ENCODE data around the gene ITGB4.
A peak's percentile ranks its signal among the peaks of the same experiment; 100 is the strongest.
"Not testable (repeated sequence)": the region's sequence is repeated elsewhere in the genome, so short reads cannot be mapped to it uniquely, and the experiment has no call there.

The ITGB4 gene

DNA sequence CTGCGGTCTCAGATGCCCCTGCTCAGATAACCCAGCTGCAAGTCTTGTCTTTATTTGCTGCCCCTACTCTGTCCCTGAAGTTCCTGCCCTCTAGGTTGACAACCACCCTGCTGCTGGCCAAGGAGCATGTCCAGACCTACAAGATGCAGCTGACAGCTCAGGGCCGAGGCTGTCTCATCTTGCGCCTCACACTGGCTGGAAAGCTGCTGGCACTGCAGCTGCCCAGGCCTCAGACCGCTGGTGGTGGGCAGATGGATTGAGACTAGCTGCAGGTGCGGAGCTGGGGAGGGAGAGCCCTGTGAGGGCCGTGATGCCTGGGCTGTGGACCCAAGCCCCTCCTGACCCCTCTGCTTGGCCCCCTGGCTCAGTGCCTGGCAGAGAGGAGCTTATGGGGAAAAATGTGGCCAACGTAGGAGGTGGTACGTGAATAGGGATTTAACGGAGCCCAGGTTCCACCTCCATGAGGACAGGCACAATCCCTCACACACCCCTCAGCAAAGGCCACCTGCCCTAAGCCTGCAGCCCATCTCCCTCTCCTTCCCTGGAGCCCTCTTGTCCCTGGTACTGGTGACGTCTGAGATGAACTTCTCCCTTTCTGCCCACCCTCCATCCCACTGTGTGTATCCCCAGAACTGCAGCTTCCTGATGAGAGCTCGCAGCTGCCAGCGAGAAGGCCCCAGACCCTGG is 52.0 kb downstream of the ITGB4 start:
- Histone ChIP-seq H3K36me3 (peaks cover 37 to 47% (median 43%) of the 10 kb centered on the region in 11 experiments), H3K27ac (no peak overlapping the region; a peak in 1 of 22 replicates), H3K9ac (no peak overlapping the region), H3K4me2 (no peak overlapping the region), H3K9me3 (replicated peaks in 1 of 11) (peaks cover 0 to under 1% (median 0%) of the 10 kb centered on the region in 11 experiments; a peak in 1 of 22 replicates), H3K4me3 (no peak overlapping the region), H4K20me1 (peaks cover 42 to 73% (median 58%) of the 10 kb centered on the region in 11 experiments), H3K4me1 (peaks cover 20 to 61% (median 42%) of the 10 kb centered on the region in 10 experiments), H3K27me3 (no peaks in the 10 kb centered on the region)
- no peak for TF ChIP-seq Cebpa-rat (IDR thresholded peaks at IDR 0.05)

DNA sequence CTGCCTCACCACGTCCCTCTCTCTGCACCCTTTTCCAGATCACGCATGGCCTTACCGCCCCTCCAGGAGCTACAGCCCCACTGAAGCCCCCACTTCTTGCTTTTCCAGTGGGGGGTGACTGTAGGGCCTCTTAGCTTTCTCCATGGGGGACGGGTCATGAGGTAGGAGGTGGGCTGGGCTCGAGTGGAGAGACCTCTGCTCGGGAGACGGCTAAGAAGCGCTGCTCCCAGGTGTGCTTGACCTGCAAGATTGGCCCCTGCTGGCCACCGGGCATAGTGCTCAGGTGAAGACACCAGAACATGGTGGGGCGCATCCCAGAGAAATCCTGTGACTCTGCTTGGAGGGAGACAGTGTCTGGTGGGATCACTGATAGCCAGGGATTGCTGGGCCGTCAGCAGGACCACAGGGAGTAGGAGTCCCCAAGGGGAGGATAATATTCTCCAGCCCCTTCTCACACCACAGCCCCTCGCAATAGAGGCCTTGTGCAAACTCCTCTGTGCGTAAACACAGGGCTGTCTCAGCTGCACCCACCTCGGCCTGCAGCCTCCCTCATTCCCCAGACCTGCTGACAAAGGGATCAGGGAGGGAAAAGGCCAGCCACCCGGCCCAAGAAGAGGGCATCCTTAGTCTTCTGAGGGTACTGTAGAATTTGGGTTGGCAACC is 52.7 kb downstream of the ITGB4 start:
- Histone ChIP-seq H3K4me2 (no peak overlapping the region), H3K4me3 (no peak overlapping the region)

GRCh38 chr17:75774471-75774990 is 53.3 kb downstream of the ITGB4 start:
- Histone ChIP-seq H3K27me3 (no peaks in the 10 kb centered on the region), H3K4me1 (peaks cover 20 to 61% (median 42%) of the 10 kb centered on the region in 10 experiments), H3K36me3 (peaks cover 46 to 57% (median 51%) of the 10 kb centered on the region in 11 experiments), H3K4me2 (no peak overlapping the region), H3K9ac (no peak overlapping the region), H3K9me3 (replicated peaks in 1 of 11) (peaks cover 0 to 8% (median 6%) of the 10 kb centered on the region in 11 experiments; a peak in 7 of 22 replicates), H3K4me3 (no peak overlapping the region), H4K20me1 (peaks cover 54 to 82% (median 71%) of the 10 kb centered on the region in 11 experiments), H3K27ac (no peak overlapping the region)
- TF ChIP-seq Cebpa-rat (IDR thresholded peaks at IDR 0.05) = no peak

More for the DNA sequence above, 52.7 kb downstream of the ITGB4 start:
- Histone ChIP-seq H3K27me3 (no peaks in the 10 kb centered on the region), H3K27ac (no peak overlapping the region), H3K36me3 (peaks cover 44 to 54% (median 49%) of the 10 kb centered on the region in 11 experiments), H3K9ac (no peak overlapping the region; a peak in 1 of 22 replicates), H3K4me1 (peaks cover 20 to 61% (median 42%) of the 10 kb centered on the region in 10 experiments), H4K20me1 (peaks cover 48 to 80% (median 65%) of the 10 kb centered on the region in 11 experiments), H3K9me3 (replicated peaks in 1 of 11) (peaks cover 0 to 7% (median 6%) of the 10 kb centered on the region in 11 experiments; a peak in 7 of 22 replicates)
- TF ChIP-seq Cebpa-rat (IDR thresholded peaks at IDR 0.05) = no peak

GRCh38 chr17:75774991-75775668 is 53.9 kb downstream of the ITGB4 start:
- Histone ChIP-seq H4K20me1 (peaks cover 54 to 78% (median 71%) of the 10 kb centered on the region in 11 experiments), H3K4me2 (peak overlapping the region in 4 of 11 experiments; percentile 87 to 98 (median 93); a peak in 1 of 22 replicates), H3K9me3 (replicated peaks in 1 of 11) (peaks cover 0 to 8% (median 6%) of the 10 kb centered on the region in 11 experiments; a peak in 7 of 22 replicates), H3K36me3 (peaks cover 46 to 57% (median 51%) of the 10 kb centered on the region in 11 experiments), H3K4me3 (no peak overlapping the region), H3K9ac (no peak overlapping the region), H3K27ac (peak overlapping the region in 1 of 11 experiments; percentile 68; a peak in 1 of 22 replicates), H3K4me1 (peaks cover 21 to 61% (median 43%) of the 10 kb centered on the region in 10 experiments), H3K27me3 (no peaks in the 10 kb centered on the region)
- no peak for TF ChIP-seq Cebpa-rat (IDR thresholded peaks at IDR 0.05)

DNA sequence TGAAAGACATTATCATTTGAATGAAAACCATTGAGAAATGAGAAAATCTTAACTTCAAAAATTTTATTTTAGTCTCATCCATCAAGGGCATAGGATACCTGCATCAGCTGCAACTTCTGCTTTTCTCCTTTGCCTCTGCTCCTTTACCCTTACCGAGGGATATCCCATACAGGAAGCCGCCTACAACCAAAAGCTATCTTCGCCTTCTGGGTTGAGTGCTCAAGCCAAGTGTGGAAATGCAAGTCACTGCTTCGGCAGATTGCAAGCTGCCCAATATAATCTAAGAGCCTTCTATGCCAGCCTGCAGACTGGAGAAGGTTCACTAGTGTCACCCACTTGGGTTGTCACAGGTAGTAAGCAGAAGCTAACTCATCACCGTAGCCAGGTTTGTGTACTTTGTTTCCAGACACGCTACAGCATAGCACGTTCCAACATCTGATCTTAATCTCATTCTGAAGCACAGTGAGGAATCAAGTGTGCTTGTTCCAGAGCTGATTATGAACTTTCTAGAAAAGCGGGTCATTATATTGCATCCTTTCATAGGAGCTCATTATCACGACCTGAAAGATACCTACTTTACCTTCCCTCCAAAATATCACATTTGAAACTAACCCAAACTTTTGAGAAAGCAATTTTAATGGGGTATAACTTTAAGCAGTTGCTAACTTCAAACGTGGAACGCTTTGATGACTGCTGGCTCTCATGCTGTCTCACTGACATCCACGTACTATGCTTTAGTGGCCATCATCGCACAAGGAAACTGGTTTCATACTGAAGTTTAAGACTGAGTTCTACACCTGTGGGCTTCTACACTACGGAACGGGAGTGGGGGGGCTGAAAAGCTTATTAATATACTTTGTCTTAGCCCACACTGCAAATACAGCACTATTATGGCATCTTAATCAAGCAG is 55.4 kb downstream of the ITGB4 start:
- Histone ChIP-seq H4K20me1 (peaks cover 54 to 78% (median 71%) of the 10 kb centered on the region in 11 experiments), H3K27ac (peak overlapping the region in 10 of 11 experiments; percentile 7 to 98 (median 56); a peak in 17 of 22 replicates), H3K27me3 (no peaks in the 10 kb centered on the region), H3K4me2 (peak overlapping the region; percentile 77 to 98 (median 91)), H3K4me3 (peak overlapping the region; percentile 87 to 99 (median 96)), H3K36me3 (peaks cover 46 to 57% (median 51%) of the 10 kb centered on the region in 11 experiments), H3K4me1 (peaks cover 36 to 61% (median 45%) of the 10 kb centered on the region in 10 experiments), H3K9me3 (replicated peaks in 1 of 11) (peaks cover 0 to 8% (median 6%) of the 10 kb centered on the region in 11 experiments; a peak in 7 of 22 replicates), H3K9ac (peak overlapping the region; percentile 98 to 100 (median 100))
- TF ChIP-seq Cebpa-rat (IDR thresholded peaks at IDR 0.05) = no peak

GRCh38 chr17:75777296-75777922 is 56.1 kb downstream of the ITGB4 start:
- Histone ChIP-seq H4K20me1 (peaks cover 54 to 71% (median 70%) of the 10 kb centered on the region in 11 experiments), H3K4me3 (peak overlapping the region; percentile 87 to 99 (median 96)), H3K9me3 (replicated peaks in 1 of 11) (peaks cover 0 to 8% (median 6%) of the 10 kb centered on the region in 11 experiments; a peak in 7 of 22 replicates), H3K36me3 (peaks cover 46 to 57% (median 51%) of the 10 kb centered on the region in 11 experiments), H3K27me3 (no peaks in the 10 kb centered on the region), H3K27ac (peak overlapping the region in 10 of 11 experiments; percentile 15 to 99 (median 61); a peak in 17 of 22 replicates), H3K4me2 (peak overlapping the region; percentile 77 to 98 (median 91)), H3K9ac (peak overlapping the region; percentile 98 to 100 (median 100)), H3K4me1 (peaks cover 33 to 64% (median 47%) of the 10 kb centered on the region in 10 experiments)
- TF ChIP-seq Cebpa-rat (IDR thresholded peaks at IDR 0.05) = no peak

DNA sequence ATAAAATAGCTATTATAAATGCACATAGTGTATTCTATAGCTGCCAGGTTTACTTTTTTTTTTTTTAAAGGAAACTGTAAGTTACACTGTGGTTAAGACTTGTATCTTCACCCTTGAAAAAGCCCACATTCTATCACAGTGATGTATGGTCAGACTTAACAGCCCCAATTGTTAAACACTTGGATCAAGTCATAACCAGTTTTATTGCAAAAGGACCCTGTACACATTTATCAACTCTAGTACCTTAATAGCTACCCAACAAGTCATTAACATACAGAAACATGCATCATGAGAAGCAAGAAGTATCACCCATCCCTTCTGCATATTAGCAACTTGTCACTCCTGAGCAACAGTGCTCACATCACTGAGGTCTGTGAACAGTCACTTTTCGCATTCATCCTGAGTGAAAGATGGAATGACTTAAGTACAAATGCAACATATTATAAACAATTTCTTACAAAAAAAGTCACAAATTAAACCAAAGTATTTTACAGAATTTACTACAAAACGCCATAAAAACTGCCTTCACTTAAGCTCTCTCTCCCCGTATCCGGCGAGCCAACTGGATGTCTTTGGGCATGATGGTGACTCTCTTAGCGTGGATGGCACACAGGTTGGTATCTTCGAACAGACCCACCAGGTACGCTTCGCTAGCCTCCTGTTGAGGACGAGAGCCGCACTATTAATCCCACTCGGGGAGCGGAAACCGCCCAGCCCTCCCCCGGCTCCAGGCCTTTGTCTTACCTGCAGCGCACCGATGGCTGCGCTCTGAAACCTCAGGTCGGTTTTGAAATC is 57.0 kb downstream of the ITGB4 start:
- Histone ChIP-seq H4K20me1 (peaks cover 54 to 63% (median 62%) of the 10 kb centered on the region in 11 experiments), H3K9ac (peak overlapping the region; percentile 98 to 100 (median 100)), H3K36me3 (peaks cover 46 to 57% (median 51%) of the 10 kb centered on the region in 11 experiments), H3K4me2 (peak overlapping the region; percentile 77 to 98 (median 91)), H3K4me1 (peaks cover 42 to 62% (median 50%) of the 10 kb centered on the region in 10 experiments), H3K4me3 (peak overlapping the region; percentile 87 to 99 (median 96)), H3K27ac (peak overlapping the region; percentile 98 to 100 (median 99))
- not testable (repeated sequence) for H3K9me3 ChIP-seq (replicated peaks in 1 of 11); H3K27me3 ChIP-seq
